Measurements from ENCODE around the gene RASGRF2.

RASGRF2 gene

DNA sequence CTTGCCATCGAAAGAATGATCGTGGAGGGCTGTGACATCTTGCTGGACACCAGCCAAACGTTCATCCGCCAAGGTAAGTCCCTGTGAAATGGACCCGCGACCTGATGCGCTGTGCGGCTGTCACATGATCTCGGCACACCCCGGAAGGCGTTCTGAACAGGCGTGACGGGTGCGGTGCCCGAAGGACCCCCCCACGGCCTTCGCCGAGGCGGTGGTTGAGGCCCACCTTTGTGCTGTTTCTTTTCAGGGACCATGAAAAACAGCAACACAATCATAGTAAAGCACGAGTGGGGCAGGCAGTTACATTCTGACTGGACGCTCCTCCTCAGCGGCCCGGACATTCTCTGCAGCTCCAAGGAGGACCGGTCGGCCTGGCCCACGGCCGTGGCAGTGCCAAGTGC lies 126.7 kb downstream of the RASGRF2 start:
- no peak for TF ChIP-seq MYC (IDR thresholded peaks at IDR 0.05; ENCODE audit: low read depth, low read length)
- TF ChIP-seq, protein P1, sequence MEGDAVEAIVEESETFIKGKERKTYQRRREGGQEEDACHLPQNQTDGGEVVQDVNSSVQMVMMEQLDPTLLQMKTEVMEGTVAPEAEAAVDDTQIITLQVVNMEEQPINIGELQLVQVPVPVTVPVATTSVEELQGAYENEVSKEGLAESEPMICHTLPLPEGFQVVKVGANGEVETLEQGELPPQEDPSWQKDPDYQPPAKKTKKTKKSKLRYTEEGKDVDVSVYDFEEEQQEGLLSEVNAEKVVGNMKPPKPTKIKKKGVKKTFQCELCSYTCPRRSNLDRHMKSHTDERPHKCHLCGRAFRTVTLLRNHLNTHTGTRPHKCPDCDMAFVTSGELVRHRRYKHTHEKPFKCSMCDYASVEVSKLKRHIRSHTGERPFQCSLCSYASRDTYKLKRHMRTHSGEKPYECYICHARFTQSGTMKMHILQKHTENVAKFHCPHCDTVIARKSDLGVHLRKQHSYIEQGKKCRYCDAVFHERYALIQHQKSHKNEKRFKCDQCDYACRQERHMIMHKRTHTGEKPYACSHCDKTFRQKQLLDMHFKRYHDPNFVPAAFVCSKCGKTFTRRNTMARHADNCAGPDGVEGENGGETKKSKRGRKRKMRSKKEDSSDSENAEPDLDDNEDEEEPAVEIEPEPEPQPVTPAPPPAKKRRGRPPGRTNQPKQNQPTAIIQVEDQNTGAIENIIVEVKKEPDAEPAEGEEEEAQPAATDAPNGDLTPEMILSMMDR (IDR thresholded peaks at IDR 0.05; ENCODE audit: low read depth, low read length) = no peak
- no peak for TF ChIP-seq POLR2A (IDR thresholded peaks at IDR 0.05; ENCODE audit: extremely low read depth, insufficient read length)
- TF ChIP-seq, protein P2, sequence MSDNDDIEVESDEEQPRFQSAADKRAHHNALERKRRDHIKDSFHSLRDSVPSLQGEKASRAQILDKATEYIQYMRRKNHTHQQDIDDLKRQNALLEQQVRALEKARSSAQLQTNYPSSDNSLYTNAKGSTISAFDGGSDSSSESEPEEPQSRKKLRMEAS (IDR thresholded peaks at IDR 0.05; ENCODE audit: low read depth, low read length) = no peak
- no peak overlapping the region for H3K4me3 ChIP-seq (ENCODE audit: low read depth, low read length)
- DNase-seq (ENCODE audit: low read depth) = no peak

DNA sequence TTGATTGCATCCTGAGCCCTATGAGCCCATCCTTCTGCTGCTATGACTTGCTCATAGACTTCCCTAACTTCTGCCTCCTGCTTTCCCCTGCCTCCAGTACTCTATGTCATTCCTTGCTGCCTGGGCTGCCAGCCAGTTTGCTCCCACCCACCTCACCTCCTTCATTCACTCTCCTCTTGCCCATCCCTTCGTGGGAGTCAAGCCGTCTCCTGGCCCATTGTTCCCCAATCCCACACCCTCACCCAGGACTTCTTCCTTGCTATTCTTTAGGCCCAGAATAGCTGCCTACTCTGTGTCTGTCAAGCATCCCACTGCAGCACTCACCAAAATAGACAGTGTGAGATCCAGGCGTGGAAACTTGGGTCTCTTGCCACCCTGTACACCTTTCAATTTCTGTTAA lies 131.0 kb downstream of the RASGRF2 start:
- DNase-seq (ENCODE audit: low read depth) = no peak
- TF ChIP-seq POLR2A (IDR thresholded peaks at IDR 0.05; ENCODE audit: extremely low read depth, insufficient read length) (no peak), MYC (IDR thresholded peaks at IDR 0.05; ENCODE audit: low read depth, low read length) (no peak)
- TF ChIP-seq, protein P2 (IDR thresholded peaks at IDR 0.05; ENCODE audit: low read depth, low read length) = no peak
- TF ChIP-seq, protein P1 (IDR thresholded peaks at IDR 0.05; ENCODE audit: low read depth, low read length) = no peak
- H3K4me3 ChIP-seq (ENCODE audit: low read depth, low read length) = no peak overlapping the region

DNA sequence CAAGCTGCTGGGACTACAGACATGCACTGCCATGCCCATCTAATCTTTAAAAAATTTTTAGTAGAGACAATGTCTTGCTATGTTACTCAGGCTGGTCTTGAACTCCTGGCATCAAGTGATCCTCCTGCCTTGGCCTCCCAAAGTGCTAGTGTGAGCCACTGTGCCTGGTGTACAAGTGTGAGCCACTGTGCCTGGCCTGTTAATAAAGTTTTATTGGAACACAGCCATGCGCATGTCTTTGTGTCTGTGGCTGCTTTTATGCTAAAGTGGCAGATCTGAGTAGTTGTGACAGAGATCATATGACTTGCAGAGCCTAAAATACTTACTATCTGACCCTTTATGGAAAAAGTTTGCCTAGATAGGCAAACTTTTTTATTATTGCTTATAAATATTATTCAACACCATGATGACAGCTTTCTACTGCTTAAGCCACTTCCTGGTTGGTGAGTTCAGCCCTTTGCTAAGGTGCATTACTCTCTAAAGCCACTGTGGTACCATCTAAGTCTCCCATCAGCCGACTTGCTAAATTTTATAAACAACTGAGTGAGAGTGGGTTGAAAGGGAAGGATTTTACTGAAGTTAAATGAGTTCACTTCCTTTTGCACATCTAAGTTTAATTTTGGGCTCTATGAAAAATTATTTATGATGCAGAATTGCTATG lies 133.5 kb downstream of the RASGRF2 start:
- H3K4me3 ChIP-seq (ENCODE audit: low read depth, low read length) = no peak overlapping the region
- no peak for DNase-seq (ENCODE audit: low read depth)
- TF ChIP-seq MYC (IDR thresholded peaks at IDR 0.05; ENCODE audit: low read depth, low read length) (no peak), POLR2A (IDR thresholded peaks at IDR 0.05; ENCODE audit: extremely low read depth, insufficient read length) (no peak)
- TF ChIP-seq, protein P2 (IDR thresholded peaks at IDR 0.05; ENCODE audit: low read depth, low read length) = no peak
- TF ChIP-seq, protein P1 (IDR thresholded peaks at IDR 0.05; ENCODE audit: low read depth, low read length) = no peak

DNA sequence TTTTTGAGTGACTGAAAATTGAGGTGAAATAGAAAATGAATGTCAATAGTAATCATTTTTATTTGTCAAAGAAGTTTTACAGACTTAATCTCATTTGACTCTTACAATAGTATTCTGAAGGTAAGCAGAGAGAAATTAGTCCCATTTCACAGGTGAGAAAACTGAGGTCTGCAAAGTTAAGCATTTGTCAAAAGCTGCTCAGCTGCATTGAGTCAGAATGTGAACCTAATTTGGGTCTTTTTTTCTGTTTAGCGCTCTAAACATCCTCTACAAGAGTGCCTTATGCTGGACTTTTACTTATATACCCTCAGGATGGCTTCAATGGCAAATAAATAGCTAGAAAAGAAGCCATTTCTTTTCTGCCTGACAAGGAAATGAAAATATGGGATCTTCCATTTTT lies 135.7 kb downstream of the RASGRF2 start:
- H3K4me3 ChIP-seq (ENCODE audit: low read depth, low read length) = no peak overlapping the region
- DNase-seq (ENCODE audit: low read depth) = no peak
- no peak for TF ChIP-seq MYC (IDR thresholded peaks at IDR 0.05; ENCODE audit: low read depth, low read length)

DNA sequence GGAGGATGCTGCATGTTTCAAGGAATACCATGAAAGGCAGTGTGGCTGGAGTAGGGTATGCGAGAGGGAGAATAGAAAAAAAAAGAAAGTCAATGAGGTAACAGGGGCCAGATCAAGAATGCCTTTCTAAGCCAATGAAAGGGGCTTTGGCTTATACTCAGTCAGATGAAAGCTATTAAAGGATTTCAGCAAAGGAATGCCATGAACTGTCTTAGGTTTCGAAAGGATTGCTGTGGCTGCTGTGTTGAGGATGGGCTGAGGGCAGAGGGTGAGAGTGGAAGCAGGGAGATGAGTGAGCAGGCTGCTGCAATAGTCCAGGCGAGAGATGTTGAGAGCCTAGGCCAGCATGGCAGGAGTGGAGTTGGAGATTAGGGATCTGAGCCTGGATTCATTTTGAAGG lies 137.6 kb downstream of the RASGRF2 start:
- TF ChIP-seq POLR2A (IDR thresholded peaks at IDR 0.05; ENCODE audit: extremely low read depth, insufficient read length) = no peak
- TF ChIP-seq MYC (IDR thresholded peaks at IDR 0.05; ENCODE audit: low read depth, low read length) = no peak
- TF ChIP-seq, protein P1 (IDR thresholded peaks at IDR 0.05; ENCODE audit: low read depth, low read length) = no peak
- TF ChIP-seq, protein P2 (IDR thresholded peaks at IDR 0.05; ENCODE audit: low read depth, low read length) = no peak
- H3K4me3 ChIP-seq (ENCODE audit: low read depth, low read length) = no peak overlapping the region
- no peak for DNase-seq (ENCODE audit: low read depth)

DNA sequence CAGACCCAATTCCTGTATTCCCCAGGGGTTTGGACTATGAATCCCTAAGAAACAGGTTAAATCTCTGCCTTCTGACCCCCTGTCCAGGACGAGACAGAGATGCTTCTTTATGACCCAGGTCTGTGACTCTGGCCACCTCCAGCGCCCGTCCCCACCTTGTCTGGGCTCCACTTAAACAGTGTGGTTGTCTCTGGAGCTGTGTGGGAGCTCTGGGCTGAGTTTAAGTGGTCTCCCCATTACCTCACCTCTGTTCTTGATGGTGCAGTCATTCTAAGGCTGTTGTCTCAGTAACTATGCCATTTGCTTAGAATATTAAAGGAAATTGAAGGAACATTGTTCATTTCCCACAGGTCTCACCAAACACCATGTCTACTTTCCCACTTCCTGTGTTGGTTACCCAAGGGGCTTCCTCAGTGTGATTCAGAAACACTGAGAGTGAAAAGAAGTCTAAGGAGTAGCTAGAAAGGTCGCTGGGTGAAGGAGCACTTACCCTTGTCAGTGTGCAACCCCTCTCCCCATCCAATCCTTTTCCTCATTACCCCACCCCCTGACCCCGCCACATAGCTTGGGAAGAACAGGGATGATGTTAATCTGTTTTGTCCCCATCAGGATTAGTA lies 145.2 kb downstream of the RASGRF2 start:
- DNase-seq (ENCODE audit: low read depth) = no peak
- no peak overlapping the region for H3K4me3 ChIP-seq (ENCODE audit: low read depth, low read length)
- TF ChIP-seq, protein P2 (IDR thresholded peaks at IDR 0.05; ENCODE audit: low read depth, low read length) = no peak
- TF ChIP-seq MYC (IDR thresholded peaks at IDR 0.05; ENCODE audit: low read depth, low read length) (no peak), POLR2A (IDR thresholded peaks at IDR 0.05; ENCODE audit: extremely low read depth, insufficient read length) (no peak)
- TF ChIP-seq, protein P1 (IDR thresholded peaks at IDR 0.05; ENCODE audit: low read depth, low read length) = no peak
